ENCODE measurements around the gene TDRD9.
"Not testable (repeated sequence)": the region's sequence is repeated elsewhere in the genome, so short reads cannot be mapped to it uniquely, and the experiment has no call there.

GRCh38 chr14:103980623-103981238 lies 52.5 kb downstream of the TDRD9 start:
- TF ChIP-seq CTCF (conservative IDR thresholded peaks at IDR 0.05; ENCODE audit: low read depth, low read length): peak; percentile 35
- not testable (repeated sequence) for TF ChIP-seq MAFK (IDR thresholded peaks at IDR 0.05; ENCODE audit: low read depth, low read length)

Data from IMR-90 (cell line).